GM10248 (cell line): Measurements from ENCODE around the gene FADS2.

Experiments
- CTCF ChIA-PET: fragments of 300-600 bp; sonication (Branson Sonifier 250); formaldehyde crosslinking; extraction: SDS; loops from one replicate; lab custom pipeline; 2021; ENCODE audit warnings: antibody characterized with exemption; lab: Yijun Ruan, JAX
- POLR2A ChIA-PET: fragments of 350-650 bp; sonication (Branson Sonifier 250); formaldehyde crosslinking; extraction: SDS; loops from one replicate; lab custom pipeline; 2020; ENCODE audit warnings: antibody characterized with exemption; lab: Yijun Ruan, JAX
- DNase-seq: peaks from one replicate; pipeline ENCODE4 v3.0.0; 2012; ENCODE audit errors: extremely low spot score
- TF ChIP-seq, protein P1 (sequence below): IDR thresholded peaks from 2 replicates; pipeline ENCODE4 v1.5.1; 2012; ENCODE audit warnings: mild to moderate bottlenecking, low read depth; ENCODE audit errors: extremely low read depth, missing control alignments, control extremely low read depth

The FADS2 gene

DNA sequence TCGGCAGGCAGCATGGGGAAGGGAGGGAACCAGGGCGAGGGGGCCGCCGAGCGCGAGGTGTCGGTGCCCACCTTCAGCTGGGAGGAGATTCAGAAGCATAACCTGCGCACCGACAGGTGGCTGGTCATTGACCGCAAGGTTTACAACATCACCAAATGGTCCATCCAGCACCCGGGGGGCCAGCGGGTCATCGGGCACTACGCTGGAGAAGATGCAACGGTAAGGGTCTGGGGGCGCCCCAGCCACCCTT is 204 bp downstream of the FADS2 start:
- ChIA-PET CTCF (interaction anchor here (1.1 to 6.9 kb wide), 9 partner anchors 10 to 295 kb away, joined by 3 to 52 read pairs (median 9); partner anchors contain the start of genes FADS1 and INCENP), POLR2A (interaction anchor here (0.5 to 1.3 kb wide), 2 partner anchors 13 to 140 kb away, joined by 3 to 5 read pairs; no protein-coding TSS in a partner anchor)
- no peak for DNase-seq
- TF ChIP-seq, protein P1, sequence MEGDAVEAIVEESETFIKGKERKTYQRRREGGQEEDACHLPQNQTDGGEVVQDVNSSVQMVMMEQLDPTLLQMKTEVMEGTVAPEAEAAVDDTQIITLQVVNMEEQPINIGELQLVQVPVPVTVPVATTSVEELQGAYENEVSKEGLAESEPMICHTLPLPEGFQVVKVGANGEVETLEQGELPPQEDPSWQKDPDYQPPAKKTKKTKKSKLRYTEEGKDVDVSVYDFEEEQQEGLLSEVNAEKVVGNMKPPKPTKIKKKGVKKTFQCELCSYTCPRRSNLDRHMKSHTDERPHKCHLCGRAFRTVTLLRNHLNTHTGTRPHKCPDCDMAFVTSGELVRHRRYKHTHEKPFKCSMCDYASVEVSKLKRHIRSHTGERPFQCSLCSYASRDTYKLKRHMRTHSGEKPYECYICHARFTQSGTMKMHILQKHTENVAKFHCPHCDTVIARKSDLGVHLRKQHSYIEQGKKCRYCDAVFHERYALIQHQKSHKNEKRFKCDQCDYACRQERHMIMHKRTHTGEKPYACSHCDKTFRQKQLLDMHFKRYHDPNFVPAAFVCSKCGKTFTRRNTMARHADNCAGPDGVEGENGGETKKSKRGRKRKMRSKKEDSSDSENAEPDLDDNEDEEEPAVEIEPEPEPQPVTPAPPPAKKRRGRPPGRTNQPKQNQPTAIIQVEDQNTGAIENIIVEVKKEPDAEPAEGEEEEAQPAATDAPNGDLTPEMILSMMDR: no peak

DNA sequence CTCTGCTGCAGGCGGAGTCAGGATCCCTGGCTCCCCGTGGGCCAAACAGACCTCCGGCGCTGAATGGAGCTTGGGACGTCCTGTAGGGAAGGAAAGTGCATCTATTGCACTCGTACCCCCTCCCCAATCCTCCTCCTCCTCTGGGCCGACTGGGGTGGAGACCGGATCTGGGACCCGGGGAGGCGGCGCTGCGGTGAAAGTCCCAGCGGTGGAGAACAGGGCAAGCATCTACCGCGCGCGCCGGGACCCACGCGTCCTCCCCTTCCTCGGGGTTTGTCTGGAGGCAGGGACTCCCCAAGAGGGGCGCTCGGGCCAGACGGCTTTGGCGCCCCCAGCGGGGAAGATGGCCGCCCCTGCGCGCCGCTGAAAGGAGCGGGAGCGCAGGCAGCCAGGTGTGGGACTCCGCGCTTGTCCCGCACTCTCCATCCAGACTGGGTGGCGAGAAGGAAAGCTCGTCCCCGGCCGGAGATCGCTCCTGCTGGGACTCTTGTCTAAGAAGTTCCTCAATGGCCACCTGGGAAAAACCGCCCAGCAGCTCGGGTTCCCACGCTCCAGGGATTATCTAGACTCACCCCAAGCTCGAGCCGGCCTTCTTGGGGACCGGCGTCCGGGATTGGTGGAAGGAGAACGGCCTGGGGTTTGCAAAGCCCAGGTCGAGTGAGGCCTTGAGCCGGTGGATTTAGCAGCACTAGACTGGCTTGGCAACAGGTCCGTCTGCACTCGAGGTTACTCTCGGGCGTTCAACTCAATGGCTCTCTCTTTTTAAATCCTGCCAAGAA is 718 bp downstream of the FADS2 start:
- ChIA-PET CTCF (interaction anchor here (0.8 to 6.9 kb wide), 13 partner anchors 10 to 295 kb away, joined by 3 to 52 read pairs (median 4); partner anchors contain the start of genes FADS1, INCENP and TMEM258), POLR2A (interaction anchor here (1.5 kb wide), 1 partner anchor 14 kb away, joined by 7 read pairs; no protein-coding TSS in a partner anchor)
- TF ChIP-seq, protein P1: peak; percentile 62
- peak; percentile 76 for DNase-seq

DNA sequence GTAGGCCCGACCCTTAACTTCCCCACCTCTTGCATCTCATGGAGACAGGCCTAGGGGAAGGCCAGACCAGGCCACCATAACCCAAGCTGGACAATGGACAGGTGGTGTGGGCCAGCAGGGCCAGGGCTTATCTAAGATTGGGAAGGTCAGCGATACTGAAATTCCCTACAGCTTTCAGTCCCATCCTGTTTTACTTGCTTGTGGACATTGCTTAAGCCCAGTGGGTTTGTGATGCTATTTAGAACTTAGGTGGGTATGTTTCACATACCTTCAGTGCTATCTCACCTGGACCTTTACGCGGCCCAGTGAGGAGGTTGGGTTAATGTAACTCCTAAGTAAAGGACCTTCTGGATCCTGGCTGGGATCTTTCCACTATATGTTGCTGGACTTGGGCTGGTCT is 1.7 kb downstream of the FADS2 start:
- ChIA-PET CTCF (interaction anchor here (1.2 to 6.9 kb wide), 9 partner anchors 11 to 279 kb away, joined by 3 to 52 read pairs (median 5); partner anchors contain the start of genes FADS1 and TMEM258), POLR2A (interaction anchor here (1.5 kb wide), 1 partner anchor 15 kb away, joined by 7 read pairs; no protein-coding TSS in a partner anchor)
- TF ChIP-seq, protein P1: no peak
- no peak for DNase-seq

DNA sequence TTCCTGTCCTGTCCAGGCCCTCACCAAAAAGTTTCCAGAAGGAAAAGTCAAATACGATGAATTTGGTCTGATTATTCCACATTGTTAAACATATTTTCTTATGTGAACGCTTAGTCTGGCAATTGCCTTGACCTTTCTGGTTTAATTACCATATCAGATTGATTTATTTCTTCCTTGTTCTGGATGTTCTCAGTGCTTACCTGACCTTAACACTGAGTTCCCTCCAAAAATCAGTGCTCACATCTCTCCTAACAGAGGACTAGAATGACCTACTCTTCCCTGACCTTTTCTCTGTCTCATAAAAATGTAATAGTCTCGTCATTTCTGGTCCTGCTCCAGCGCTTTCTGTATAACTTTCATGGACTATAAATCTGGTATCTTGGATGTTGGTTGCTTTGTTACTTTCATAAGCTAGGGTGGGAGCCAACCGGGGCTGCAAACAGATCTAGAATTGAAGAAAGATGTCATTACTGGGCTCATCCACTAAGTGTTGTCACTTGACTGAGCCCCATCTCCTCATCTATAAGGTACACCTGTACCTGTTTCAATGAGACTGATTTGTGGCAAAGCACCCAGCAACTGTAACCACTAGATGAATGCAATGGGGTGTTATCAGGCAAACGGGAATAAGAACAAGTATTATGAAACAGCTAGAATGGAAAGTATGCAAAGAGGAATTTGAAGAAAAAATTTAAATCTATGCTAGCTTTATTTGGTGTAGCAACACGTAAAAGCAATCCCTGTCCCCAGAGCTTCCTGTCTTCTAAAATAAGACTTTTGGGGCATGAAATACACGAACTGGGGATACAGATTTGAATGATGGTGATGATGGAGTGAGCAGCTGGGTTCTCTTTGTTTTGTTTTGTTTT is 2.4 kb downstream of the FADS2 start:
- no peak for DNase-seq
- TF ChIP-seq, protein P1: no peak
- CTCF ChIA-PET: interaction anchor here (0.9 to 6.9 kb wide), 10 partner anchors 10 to 251 kb away, joined by 3 to 52 read pairs (median 8); partner anchors contain the start of gene FADS1
- POLR2A ChIA-PET: interaction anchor here (1.5 kb wide), 1 partner anchor 15 kb away, joined by 7 read pairs; no protein-coding TSS in a partner anchor

DNA sequence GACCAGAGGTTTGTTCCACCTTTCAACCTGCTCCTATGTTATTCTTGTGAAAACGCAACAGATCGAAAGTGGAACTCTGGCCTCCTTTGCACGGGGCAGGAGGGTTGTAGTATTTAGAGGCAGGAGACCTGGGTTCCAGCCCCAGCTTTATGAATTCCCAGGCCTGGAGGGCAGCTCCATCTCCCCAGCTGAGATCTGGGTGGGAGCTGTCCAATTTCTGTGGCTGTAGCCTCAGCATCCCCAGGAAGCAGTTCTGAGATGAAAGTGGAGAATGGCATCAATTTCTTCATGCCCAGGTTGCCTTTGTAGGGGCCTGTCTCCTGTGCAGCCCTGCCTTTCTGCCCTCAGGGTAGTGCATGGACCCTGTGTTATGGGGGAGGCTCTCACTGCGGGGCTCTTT is 4.1 kb downstream of the FADS2 start:
- CTCF ChIA-PET: interaction anchor here (2.2 to 6.9 kb wide), 3 partner anchors 14 to 36 kb away, joined by 10 to 52 read pairs (median 10); partner anchors contain the start of gene FADS1
- no peak for DNase-seq
- TF ChIP-seq, protein P1: no peak
- POLR2A ChIA-PET: no interaction called here

DNA sequence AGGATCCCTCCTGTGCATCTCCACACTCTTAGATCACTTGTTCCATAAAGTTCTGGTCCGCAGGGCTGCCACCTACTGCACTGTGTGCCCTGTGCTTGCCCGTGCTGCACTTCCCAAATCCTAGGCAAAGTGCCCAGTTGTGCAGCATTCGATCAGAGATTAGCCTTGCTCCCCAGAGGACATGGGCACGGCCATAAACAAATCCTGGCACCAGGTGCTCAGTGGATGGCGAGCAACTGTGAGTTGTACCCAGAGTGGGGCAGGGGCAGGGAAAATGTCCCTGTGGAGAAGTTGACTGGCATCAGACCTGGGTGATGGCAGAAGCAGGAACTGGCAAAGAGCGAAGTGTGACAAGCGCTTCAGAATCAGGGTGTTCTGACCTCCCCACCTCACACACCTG is 4.7 kb downstream of the FADS2 start:
- TF ChIP-seq, protein P1: no peak
- ChIA-PET POLR2A (no interaction called here), CTCF (interaction anchor here (2.2 to 6.9 kb wide), 3 partner anchors 14 to 37 kb away, joined by 10 to 52 read pairs (median 10); partner anchors contain the start of gene FADS1)
- DNase-seq: no peak
